Muscle of back (tissue), 11 donors: ENCODE results near the gene PDIA4. TPM values are rescaled to one million over a fixed set of nuclear protein-coding genes. Genes with fewer than 3 reads are reported as not detected.
A peak's percentile ranks its signal among the peaks of the same experiment; 100 is the strongest.
"Not testable (repeated sequence)": the region's sequence is repeated elsewhere in the genome, so short reads cannot be mapped to it uniquely, and the experiment has no call there.

Experiments used
- DNase-seq, 3 donors: peaks; one replicate each; pipeline versions ENCODE4 v3.0.0 to v3.0.0-alpha.2; 2013
- polyA plus RNA-seq, 10 donors: library from polyadenylated mRNA; unstranded; fragments of 120-200 nt; gene quantifications; one replicate each; pipeline ENCODE4 v1.2.1, GENCODE V29; 2013; ENCODE audit not compliant: insufficient read length in 10 of 10

Gene PDIA4
- polyA plus RNA-seq, 10 donors, result 64.2 to 113 (median 76.3) TPM

GRCh38 chr7:149004405-149005370, 23.6 kb downstream of the PDIA4 start:
- DNase-seq, result no peak

- DNase-seq, result no peak
These were observed 24.6 kb downstream of the PDIA4 start for GRCh38 chr7:149003560-149004305.

DNA sequence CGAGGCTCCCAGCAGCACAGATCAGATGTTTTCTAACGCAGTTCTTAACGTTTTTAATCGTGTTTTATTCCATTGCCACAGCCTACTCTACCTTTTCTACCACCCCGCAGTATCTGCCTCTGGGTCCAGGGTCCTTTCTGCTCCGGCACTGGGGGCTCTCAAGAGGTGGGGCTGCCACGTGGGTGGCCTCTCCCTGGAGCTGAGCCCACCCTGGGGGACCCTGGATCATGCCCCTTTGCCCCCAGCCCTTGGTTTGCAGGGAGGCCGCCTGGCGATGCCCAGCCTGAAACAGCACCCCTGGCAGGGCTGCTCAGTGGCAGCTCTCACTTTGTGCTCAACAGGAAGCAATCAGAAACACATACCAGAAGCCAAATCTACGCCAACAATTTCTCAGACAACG, 25.3 kb downstream of the PDIA4 start:
- no peak for DNase-seq

DNA sequence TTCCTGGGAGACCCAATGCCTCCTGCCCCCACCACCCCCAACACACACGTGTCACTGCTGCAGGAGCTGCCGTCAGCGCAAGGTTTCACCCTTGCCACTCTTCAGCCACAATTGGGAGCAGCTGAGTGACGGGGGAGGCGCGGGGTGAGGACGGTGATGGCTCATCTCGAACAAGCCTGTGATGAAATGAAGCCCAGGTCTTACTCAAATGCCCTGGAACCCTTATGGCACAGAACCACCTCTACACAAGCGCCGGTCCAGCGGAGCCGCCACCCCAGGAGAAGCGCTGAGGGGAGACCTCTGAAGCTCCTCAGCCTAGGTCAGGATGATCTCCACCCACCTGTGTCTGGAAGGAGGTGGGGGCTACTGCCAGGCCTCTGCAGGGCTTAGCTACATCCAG, 25.7 kb downstream of the PDIA4 start:
- no peak for DNase-seq

DNA sequence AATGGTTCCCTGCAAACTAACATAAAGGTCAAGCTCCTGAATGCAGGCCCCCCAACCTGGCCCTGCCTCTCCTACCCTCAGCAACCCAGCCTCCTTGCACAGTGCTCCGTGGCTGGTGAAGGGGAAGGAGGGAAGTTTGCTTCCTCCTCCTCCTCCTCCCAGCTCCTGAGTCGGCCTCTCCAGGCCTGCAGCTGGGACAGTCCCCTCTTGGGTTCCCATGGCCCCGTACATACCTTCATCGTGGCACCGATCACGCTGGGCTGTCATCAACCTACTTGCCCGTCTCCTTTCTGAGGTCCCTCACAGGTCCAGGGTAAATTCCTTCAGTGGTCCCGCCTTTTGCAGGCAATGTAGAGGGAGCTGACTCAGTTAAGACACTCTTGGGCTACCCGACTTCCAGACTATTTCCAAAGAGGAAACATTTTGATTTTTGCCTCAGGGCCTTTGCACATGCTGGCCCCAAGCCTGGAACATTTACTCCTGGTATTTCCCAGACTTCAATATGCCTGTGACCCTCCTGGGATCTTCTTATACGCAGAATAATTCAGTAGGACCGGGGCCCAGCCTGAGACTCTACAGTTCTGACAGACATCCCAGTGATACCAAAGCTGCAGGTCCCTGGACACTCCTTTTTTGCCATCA, 26.8 kb downstream of the PDIA4 start:
- DNase-seq, result no peak

DNA sequence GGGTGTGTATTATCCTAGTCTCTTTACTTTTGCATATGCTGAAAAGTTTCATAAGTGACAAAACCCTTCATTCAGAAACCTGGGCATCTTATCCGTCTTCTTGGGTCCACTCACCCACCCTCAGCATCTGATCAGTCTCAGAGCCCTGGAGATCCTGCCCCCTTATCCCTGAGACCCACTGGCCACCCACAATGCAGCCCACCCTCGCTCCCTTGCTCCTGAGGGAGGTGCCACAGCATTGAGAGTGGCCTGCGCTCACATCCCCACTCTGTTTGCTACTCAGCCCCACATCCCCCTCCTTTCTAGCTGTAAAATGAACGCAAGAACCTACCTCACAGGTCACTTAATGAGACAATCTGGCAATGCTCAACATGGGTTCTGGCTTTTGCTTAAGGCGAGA, 27.3 kb downstream of the PDIA4 start:
- no peak for DNase-seq

DNA sequence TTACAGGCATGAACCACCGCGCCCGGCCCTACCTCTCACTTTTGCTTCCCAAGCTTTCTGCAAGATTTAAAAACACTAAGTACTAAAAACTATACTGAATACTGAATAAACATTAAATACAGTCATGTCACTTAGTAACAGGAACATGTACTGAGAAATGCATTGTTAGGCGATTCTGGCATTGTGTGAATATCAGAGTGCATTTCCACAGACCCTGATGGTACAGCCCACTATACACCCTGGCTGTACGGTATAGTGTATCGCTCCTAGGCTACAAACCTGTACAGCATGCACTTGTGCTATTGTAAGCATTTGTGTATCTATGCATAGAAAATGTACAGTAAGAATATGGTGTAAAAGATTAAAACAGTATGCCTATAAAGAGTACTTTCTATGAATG, 29.1 kb downstream of the PDIA4 start:
- DNase-seq, result no peak

GRCh38 chr7:148997497-148997896, 30.8 kb downstream of the PDIA4 start:
- DNase-seq, result no peak

- DNase-seq, result no peak
These were observed 33.7 kb downstream of the PDIA4 start for GRCh38 chr7:148994576-148994975.

- no peak for DNase-seq
These were observed 35.1 kb downstream of the PDIA4 start for GRCh38 chr7:148993193-148993592.

DNA sequence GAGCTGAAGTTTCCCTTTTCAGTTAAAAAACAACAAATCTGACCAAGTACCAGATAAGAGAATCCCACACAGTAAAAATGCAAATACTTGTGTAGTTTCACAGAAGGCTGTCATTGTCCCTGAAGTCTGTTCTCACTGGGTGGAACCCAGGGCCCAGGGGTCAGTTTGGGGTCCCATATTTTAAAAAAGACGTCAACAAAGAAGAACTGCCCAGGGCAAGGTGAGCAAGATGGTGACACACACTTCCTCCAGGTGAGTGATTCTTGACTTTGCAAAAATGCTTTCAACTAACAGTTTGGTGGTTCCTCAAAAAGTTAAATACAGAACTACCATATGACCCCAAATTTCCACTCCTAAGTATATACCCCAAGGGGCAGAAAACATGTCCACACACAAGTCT, 36.8 kb downstream of the PDIA4 start:
- no peak for DNase-seq

DNA sequence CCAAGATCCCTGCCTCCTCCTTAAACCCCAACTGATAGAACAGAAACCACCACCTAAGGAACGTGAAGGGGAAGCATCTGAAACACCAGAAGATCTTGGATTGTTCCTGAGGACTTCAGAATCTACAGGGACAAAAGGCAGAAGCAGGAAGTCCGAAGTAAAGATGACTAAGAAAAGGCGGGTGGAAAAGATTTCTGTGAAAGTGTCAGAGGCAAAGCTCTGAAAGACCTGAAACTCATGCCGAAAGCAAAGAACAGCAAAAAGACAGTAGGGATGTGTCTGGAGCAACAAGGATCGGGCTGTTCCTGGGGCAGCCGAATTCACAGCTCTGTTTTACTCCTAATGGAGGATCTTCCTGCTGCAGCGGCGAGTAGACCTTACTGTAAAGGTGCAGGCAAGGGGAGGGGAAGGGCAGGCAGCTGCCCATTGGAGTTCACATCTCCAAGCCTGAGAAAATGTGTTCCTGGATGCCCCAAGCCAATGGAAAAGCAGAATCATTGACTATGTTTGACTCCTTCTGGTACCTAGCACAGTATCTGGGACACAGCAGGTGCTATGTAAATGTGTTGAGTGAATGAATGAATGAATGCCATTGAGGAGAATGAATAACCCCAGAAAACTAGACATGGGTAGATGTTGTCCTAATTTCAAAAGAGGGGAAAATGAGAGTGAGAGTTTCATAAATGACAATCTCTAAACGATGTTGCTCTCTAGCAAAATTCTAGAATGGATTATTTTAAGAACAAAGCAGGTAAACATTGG, 40.4 kb downstream of the PDIA4 start:
- DNase-seq, result no peak

GRCh38 chr7:148987010-148987750, 41.1 kb downstream of the PDIA4 start:
- peak; percentile 88 to 95 (median 90) for DNase-seq

GRCh38 chr7:148986742-148987009, 41.6 kb downstream of the PDIA4 start:
- DNase-seq, result no peak

- peak; percentile 68 to 87 (median 76) for DNase-seq
These were observed 44.8 kb downstream of the PDIA4 start for GRCh38 chr7:148983200-148984146.

DNA sequence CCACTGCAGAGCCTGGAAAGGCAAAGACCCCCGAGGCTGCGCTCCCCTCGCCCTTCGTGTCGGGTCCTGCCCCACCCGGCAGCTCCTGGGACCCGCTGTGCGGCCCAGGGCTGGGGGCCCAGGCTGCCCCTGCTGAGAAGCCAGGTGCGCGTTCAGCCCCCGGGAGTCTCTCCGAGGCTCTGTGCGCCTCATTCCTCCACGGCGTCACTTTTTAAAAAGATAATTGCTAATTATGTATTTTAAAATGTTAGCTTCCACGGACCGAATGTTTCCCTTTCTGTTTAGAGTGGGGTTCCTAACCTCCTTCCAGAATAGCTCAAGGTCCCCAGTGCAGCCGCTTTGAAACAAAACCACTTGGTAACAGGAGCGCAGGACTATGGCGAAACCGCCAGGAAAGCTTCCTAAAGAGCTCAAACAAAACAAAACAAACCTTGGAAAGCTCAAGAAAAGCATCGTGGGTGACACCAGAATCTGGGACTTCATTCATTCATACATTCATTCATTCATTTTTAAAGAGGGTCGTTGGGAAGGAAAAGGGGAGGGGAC, 45.6 kb downstream of the PDIA4 start:
- DNase-seq, result peak in 1 of 3 donors; percentile 78

DNA sequence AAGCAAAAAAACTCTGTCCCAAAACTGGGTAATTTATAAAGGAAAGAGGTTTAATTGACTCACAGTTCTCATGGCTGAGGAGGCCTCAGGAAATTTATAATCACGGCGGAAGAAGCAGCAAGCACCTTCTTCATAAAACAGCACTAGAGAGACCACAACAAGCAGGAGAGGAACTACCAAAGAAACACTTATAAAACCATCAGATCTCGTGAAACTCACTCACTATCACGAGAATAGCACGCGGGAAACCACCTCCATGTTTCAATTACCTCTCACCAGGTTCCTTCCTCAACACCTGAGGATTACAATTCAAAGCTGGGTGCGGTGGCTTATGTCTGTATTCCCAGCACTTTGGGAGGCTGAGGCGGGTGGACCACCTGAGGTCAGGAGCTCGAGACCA, 48.5 kb downstream of the PDIA4 start:
- DNase-seq, result no peak

DNA sequence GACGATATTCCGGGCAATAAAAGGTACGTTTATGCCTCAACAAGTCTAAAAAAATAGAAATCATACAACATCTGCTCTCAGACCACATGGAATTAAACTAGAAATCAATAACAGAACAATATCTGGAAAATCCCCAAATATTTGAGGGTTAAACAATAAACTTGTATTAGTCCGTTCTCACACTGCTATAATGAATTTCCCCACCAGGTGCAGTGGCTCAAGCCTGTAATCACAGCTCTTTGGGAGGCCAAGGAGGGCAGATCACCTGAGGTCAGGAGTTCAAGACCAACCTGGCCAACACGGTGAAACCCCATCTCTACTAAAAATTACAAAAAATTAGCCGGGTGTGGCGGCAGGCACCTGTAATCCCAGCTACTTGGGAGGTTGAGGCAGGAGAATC, 49.2 kb downstream of the PDIA4 start:
- DNase-seq, result not testable (repeated sequence)

DNA sequence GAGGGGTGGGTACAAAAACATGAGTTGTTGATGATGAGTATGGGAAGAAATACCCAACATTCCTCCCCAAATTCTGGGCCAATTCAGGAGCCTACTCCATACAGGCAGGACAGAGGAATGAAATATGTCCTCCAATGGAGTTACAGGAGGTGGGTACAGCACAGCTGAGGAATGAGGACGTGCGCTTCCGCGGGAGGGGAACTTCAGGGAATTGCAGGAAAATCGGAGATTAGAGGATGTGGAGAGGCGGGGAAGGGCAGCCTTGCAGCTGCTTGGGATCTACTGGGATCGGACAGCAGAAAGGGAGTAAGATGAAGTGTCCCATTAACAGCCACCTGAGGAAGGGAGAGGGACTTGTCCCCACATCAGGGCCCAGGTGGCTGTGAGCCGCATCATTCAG, 50.2 kb downstream of the PDIA4 start:
- DNase-seq, result no peak

- no peak for DNase-seq
These were observed 52.4 kb downstream of the PDIA4 start for GRCh38 chr7:148975896-148976295.
